Body of pancreas (tissue), 4 donors: ENCODE data around the gene DUSP16.

ENCODE experiments used
- POLR2A ChIP-seq, 3 donors: fragments of 450-650 bp; IDR thresholded peaks; one replicate each; pipeline ENCODE4 v1.6.1; 2016; ENCODE audit warnings: antibody characterized with exemption in 3 of 3, mild to moderate bottlenecking in 2 of 3
- TF ChIP-seq, protein P1 (sequence below), 7 experiments: fragments of 450-650 bp in 4 of 7; fragments of 200-600 bp in 3 of 7; sonication (generic) in 3 of 7; IDR thresholded peaks; one replicate each; pipeline ENCODE4 v1.5.1; 2016 to 2019; ENCODE audit warnings: antibody characterized with exemption in 7 of 7

DNA sequence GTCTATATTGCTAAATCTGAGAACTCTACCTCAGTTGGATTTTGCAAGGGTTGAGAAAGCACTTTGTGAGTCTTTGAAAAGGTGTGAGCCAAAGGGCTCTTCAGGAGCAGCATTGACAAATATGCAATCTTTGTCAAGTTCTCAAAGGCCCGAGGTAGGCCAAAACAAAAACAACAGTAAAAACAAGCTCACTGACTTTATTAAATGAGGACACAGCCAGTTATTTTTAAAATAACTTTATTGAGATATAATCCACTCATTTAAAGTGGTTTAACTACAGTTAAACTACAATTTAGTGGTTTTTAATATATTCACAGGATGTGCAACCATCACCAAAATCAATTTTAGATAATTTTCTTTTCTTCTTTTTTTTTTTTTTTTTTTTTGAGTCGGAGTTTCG lies 47.0 kb upstream of the DUSP16 start:
- TF ChIP-seq, protein P1, sequence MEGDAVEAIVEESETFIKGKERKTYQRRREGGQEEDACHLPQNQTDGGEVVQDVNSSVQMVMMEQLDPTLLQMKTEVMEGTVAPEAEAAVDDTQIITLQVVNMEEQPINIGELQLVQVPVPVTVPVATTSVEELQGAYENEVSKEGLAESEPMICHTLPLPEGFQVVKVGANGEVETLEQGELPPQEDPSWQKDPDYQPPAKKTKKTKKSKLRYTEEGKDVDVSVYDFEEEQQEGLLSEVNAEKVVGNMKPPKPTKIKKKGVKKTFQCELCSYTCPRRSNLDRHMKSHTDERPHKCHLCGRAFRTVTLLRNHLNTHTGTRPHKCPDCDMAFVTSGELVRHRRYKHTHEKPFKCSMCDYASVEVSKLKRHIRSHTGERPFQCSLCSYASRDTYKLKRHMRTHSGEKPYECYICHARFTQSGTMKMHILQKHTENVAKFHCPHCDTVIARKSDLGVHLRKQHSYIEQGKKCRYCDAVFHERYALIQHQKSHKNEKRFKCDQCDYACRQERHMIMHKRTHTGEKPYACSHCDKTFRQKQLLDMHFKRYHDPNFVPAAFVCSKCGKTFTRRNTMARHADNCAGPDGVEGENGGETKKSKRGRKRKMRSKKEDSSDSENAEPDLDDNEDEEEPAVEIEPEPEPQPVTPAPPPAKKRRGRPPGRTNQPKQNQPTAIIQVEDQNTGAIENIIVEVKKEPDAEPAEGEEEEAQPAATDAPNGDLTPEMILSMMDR (IDR thresholded peaks at IDR 0.05): no peak
- TF ChIP-seq POLR2A (IDR thresholded peaks at IDR 0.05): no peak
